ENCODE results near the gene SH3BP5L. TPM values are rescaled to one million over a fixed set of nuclear protein-coding genes. Genes with fewer than 3 reads are reported as not detected.

Gene SH3BP5L
- total RNA-seq, 4 donors from 2014 or later, result 21.9 to 38.7 (median 28.4) TPM

DNA sequence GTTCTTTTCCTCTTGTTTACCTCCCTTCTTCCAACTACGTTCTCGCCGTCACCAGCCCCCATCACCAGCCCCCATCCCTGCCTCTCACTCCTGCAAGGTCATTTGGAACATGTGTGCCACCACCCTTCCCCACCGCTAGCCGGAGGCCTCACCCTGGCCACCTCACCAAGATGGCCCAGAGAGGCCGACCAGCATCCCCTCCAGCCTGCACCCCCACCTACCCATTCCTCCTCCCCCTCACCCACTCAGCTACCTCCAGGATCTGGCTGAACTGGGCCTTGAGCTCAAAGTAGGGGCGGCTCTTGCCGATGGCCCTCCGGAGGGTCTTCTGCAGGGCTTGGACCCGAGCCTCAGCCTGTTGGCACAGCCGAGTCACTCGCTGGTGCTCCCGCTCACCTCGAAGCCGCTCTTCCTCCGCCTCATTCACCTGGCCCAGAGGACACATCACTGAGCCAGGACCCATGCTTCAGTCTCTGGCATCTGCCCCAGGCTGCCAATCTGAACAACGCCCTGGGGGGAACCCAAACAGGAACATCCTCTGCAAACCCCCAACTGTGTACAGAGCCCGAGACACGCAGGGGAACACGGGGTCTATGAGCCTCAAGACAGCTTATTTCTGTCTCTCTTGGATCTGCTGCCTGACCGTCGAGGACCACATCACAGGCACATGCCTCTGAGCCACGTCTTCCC is 12.8 kb downstream of the SH3BP5L start:
- Histone ChIP-seq H3K9me3 (no peaks in the 10 kb centered on the region), H3K36me3 (peaks cover 0 to 71% of the 10 kb centered on the region in 2 donors), H3K4me1 (peaks cover 0 to 25% (median 7%) of the 10 kb centered on the region in 3 donors), H3K4me3 (no peak overlapping the region), H3K27me3 (no peaks in the 10 kb centered on the region), H3K27ac (no peak overlapping the region)
- ATAC-seq, result no peak
- WGBS, 2 donors (ENCODE audit: low coverage in 1 of 2), result 80 to 92% methylated on average over 2 to 19 of the region's 23 CpGs
- TF ChIP-seq EP300 (IDR thresholded peaks at IDR 0.05) (no peak), POLR2A (IDR thresholded peaks at IDR 0.05) (no peak), POLR2AphosphoS5 (IDR thresholded peaks at IDR 0.05) (no peak)
- TF ChIP-seq, protein P1, sequence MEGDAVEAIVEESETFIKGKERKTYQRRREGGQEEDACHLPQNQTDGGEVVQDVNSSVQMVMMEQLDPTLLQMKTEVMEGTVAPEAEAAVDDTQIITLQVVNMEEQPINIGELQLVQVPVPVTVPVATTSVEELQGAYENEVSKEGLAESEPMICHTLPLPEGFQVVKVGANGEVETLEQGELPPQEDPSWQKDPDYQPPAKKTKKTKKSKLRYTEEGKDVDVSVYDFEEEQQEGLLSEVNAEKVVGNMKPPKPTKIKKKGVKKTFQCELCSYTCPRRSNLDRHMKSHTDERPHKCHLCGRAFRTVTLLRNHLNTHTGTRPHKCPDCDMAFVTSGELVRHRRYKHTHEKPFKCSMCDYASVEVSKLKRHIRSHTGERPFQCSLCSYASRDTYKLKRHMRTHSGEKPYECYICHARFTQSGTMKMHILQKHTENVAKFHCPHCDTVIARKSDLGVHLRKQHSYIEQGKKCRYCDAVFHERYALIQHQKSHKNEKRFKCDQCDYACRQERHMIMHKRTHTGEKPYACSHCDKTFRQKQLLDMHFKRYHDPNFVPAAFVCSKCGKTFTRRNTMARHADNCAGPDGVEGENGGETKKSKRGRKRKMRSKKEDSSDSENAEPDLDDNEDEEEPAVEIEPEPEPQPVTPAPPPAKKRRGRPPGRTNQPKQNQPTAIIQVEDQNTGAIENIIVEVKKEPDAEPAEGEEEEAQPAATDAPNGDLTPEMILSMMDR (IDR thresholded peaks at IDR 0.05), result no peak

DNA sequence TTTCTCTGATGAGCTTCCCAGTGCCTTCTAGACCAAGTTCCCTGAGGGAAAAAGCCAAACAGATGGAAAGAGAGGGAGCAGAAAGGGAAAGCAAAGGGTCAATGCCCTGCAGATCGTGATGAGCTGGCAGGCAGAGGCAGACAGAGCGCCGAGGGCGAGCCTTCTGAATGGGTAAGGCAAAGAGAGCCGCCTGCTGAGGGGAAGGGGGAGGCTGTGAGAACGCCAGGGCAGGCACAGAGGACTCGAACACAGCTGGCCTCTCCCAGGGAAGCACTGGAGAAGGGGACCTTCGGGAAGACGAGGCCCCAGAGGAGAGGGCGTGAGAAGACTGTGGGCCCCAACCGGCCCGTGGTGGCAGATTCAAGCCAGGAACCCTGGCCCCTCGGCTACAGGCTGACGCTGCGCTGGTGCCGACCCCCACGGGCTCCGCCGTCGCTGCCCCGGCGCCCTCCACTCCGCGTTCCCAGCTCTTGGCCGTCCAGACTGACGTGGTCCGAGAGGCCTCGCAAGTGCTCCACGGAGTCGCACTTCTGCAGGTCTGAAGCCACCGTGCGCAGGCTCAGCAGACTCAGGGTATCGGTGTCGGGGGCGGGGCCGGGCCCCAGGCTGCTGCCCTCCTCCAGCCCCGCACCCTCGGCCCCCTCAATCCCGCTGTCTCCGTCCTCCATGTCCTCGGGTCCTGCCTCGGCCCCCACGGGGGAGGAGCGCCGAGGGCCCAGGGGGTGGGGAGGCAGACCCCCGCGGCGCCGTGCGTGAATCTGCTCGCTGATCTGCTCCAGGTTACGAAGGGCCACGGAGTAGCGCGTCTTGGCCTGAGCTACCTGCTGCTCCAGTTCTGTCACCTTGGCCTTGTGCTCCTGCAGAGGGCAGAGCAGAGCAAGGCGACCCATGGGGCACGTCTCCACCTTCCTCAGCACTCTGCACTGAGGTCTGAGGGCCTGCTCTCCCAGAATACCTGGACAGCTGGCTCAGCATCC is 13.9 kb downstream of the SH3BP5L start:
- no peak overlapping the region for H3K4me3 ChIP-seq
- TF ChIP-seq POLR2AphosphoS5 (IDR thresholded peaks at IDR 0.05) (no peak), EP300 (IDR thresholded peaks at IDR 0.05) (no peak), POLR2A (IDR thresholded peaks at IDR 0.05) (no peak)
- TF ChIP-seq, protein P1 (IDR thresholded peaks at IDR 0.05), result no peak
- no peak overlapping the region for H3K27ac ChIP-seq
- 57 to 70% methylated on average over 6 to 10 of the region's 57 CpGs for WGBS, 2 donors (ENCODE audit: low coverage in 1 of 2)
- no peaks in the 10 kb centered on the region for H3K27me3 ChIP-seq
- peaks cover 0 to 25% (median 7%) of the 10 kb centered on the region in 3 donors for H3K4me1 ChIP-seq
- H3K36me3 ChIP-seq, result peaks cover 0 to 63% of the 10 kb centered on the region in 2 donors
- H3K9me3 ChIP-seq, result no peaks in the 10 kb centered on the region
- ATAC-seq, result no peak

DNA sequence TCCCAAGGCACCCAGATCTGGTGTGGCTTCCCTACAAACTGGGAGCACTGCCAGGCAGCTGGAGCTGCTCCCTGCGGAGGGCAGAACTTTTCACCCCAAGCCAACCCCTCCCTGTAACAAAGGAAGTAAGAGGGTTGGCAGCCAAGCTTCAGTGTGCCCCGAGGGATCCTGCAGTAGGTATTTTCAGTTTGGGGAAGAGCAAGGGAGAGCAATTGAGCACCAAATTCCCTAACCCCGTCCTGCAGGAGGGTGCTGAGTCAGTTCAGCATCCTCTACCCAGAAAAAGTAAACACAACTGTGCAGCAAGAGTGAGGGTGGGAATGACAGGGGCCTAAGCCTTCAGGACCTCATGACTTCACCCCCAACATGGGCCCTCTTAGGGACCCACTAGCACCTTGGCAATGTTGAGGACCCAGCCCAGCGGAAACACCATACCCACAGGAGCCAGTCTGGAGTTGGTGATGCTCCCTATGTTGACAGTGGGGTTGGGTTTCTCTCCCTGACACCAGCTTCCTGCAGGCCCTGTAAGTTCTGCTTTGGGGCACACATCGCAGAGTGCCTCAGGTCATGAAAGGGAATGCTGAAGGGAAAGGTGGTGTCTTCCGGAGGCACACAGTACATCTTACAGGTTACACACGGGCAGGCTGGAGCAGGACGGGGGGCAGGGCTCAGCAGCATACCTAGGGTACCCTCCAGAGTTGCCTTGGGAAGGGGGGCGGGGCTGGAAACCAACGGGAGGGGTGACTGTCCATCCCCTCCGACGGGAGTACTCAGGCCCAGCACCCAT is 14.8 kb downstream of the SH3BP5L start:
- Histone ChIP-seq H3K9me3 (no peaks in the 10 kb centered on the region), H3K27ac (no peak overlapping the region), H3K36me3 (peaks cover 0 to 54% of the 10 kb centered on the region in 2 donors), H3K27me3 (no peaks in the 10 kb centered on the region), H3K4me3 (no peak overlapping the region), H3K4me1 (peaks cover 0 to 31% (median 7%) of the 10 kb centered on the region in 3 donors)
- ATAC-seq, result peak; percentile 43
- 43 to 63% methylated on average over 5 to 9 of the region's 12 CpGs for WGBS, 2 donors (ENCODE audit: low coverage in 1 of 2)
- no peak for TF ChIP-seq EP300 (IDR thresholded peaks at IDR 0.05)
- TF ChIP-seq, protein P1 (IDR thresholded peaks at IDR 0.05), result no peak
- TF ChIP-seq POLR2AphosphoS5 (IDR thresholded peaks at IDR 0.05), result no peak
- no peak for TF ChIP-seq POLR2A (IDR thresholded peaks at IDR 0.05)

GRCh38 chr1:248810000-248810726 is 15.6 kb downstream of the SH3BP5L start:
- Histone ChIP-seq H3K27ac (no peak overlapping the region), H3K4me3 (no peak overlapping the region), H3K4me1 (peaks cover 0 to 31% (median 7%) of the 10 kb centered on the region in 3 donors), H3K27me3 (no peaks in the 10 kb centered on the region), H3K36me3 (peaks cover 0 to 46% of the 10 kb centered on the region in 2 donors), H3K9me3 (no peaks in the 10 kb centered on the region)
- 78% methylated on average over 7 to 10 of the region's 10 CpGs for WGBS, 2 donors (ENCODE audit: low coverage in 1 of 2)
- ATAC-seq, result no peak
- TF ChIP-seq, protein P1 (IDR thresholded peaks at IDR 0.05), result no peak
- TF ChIP-seq POLR2AphosphoS5 (IDR thresholded peaks at IDR 0.05) (no peak), POLR2A (IDR thresholded peaks at IDR 0.05) (no peak)

Data from gastroesophageal sphincter (tissue), 4 donors.